HCT116 (cell line): Measurements from ENCODE around the gene CFL1. TPM values are rescaled to one million over a fixed set of nuclear protein-coding genes. Genes with fewer than 3 reads are reported as not detected.

Experiments used
- ATAC-seq: fragments of 200-7000 bp; cut with Tn5 transposase; 2 replicates; pipeline ENCODE4 v1.9.1; 2020; ENCODE audit warnings: mild to moderate bottlenecking, moderate library complexity
- BruUV-seq: library from RNA; stranded (reverse); fragments of 400-500 nt; replicated peaks from 2 replicates; lab custom pipeline; 2021; lab: Mats Ljungman, UMichigan
- CTCF ChIA-PET: fragments of 300-600 bp; sonication (Branson Sonifier 250); formaldehyde crosslinking; loops from one replicate; lab custom pipeline; 2021; ENCODE audit warnings: antibody characterized with exemption; lab: Charles Lee
- POLR2A ChIA-PET: fragments of 300-600, 350-600 bp; sonication (Branson Sonifier 250); formaldehyde crosslinking; loops from one replicate; lab custom pipeline; 2021; ENCODE audit warnings: antibody characterized with exemption; lab: Charles Lee
- RAD21 ChIA-PET, 2 experiments: fragments of 300-600 bp; sonication (Branson Sonifier 250); formaldehyde crosslinking; loops; one replicate each; lab custom pipeline; 2023; ENCODE audit warnings: low total read pairs in 2 of 2; ENCODE audit not compliant: uncharacterized antibody in 2 of 2, unreplicated experiment in 2 of 2, low non-redundant PET in 1 of 2; lab: Charles Lee
- DNase-seq: peaks from one replicate; pipeline ENCODE4 v3.0.0-alpha.2; 2010; ENCODE audit warnings: low read depth, low spot score
- H2AFZ ChIP-seq: fragments of 200-600 bp; shearing (Covaris generic), sonication (generic); 2 replicates; pipeline ENCODE4 v1.6.1; 2017; ENCODE audit warnings: low read depth, mixed run types, mixed read lengths, antibody characterized with exemption, low read length; ENCODE audit not compliant: poor library complexity, severe bottlenecking
- H3K27ac ChIP-seq: 2 replicates; pipeline ENCODE4 v1.5.1; 2012; ENCODE audit warnings: low read depth, low read length
- H3K27me3 ChIP-seq: fragments of 200-600 bp; sonication (generic); 2 replicates; pipeline ENCODE4 v1.6.1; 2016; ENCODE audit warnings: mixed run types, low read length, mixed read lengths; ENCODE audit not compliant: insufficient read depth
- H3K36me3 ChIP-seq, 2 experiments: fragments of 200-500 bp in 1 of 2; fragments of 200-600 bp in 1 of 2; sonication (Bioruptor generic) in 1 of 2; sonication (generic) in 1 of 2; 2 replicates each; pipeline versions ENCODE4 v1.5.1 to v1.6.1; 2014 to 2016; ENCODE audit warnings: low read length in 2 of 2, inconsistent platforms in 1 of 2, mixed read lengths in 1 of 2, mixed run types in 1 of 2; ENCODE audit not compliant: insufficient read depth in 2 of 2, control insufficient read depth in 1 of 2
- H3K4me1 ChIP-seq, 2 experiments: fragments of 200-600 bp in 1 of 2; sonication (generic) in 1 of 2; 2 replicates each; pipeline versions ENCODE4 v1.5.1 to v1.6.1; 2012 to 2017; ENCODE audit warnings: low read length in 2 of 2, inconsistent platforms in 1 of 2, mild to moderate bottlenecking in 1 of 2, mixed read lengths in 1 of 2, mixed run types in 1 of 2, moderate library complexity in 1 of 2; ENCODE audit not compliant: insufficient read depth in 2 of 2, control insufficient read depth in 1 of 2
- H3K4me2 ChIP-seq: fragments of 200-600 bp; sonication (generic); 2 replicates; pipeline ENCODE4 v1.6.1; 2017; ENCODE audit warnings: mixed run types, low read length, mixed read lengths
- H3K4me3 ChIP-seq, 2 experiments: fragments of 200-600 bp in 1 of 2; sonication (generic) in 1 of 2; replicated peaks in 1 of 2; 2 replicates each; pipeline ENCODE4 v1.5.1; 2011 to 2016; ENCODE audit warnings: low read length in 2 of 2, control low read depth in 1 of 2, low read depth in 1 of 2, mild to moderate bottlenecking in 1 of 2, mixed read lengths in 1 of 2, mixed run types in 1 of 2
- H3K79me2 ChIP-seq: fragments of 200-600 bp; sonication (generic); 2 replicates; pipeline ENCODE4 v1.6.1; 2017; ENCODE audit warnings: mild to moderate bottlenecking, mixed run types, low read length, moderate library complexity, mixed read lengths; ENCODE audit not compliant: insufficient read depth
- H3K9ac ChIP-seq: fragments of 200-600 bp; sonication (generic); 2 replicates; pipeline ENCODE4 v1.6.1; 2016; ENCODE audit warnings: low read length, mixed read lengths
- H3K9me2 ChIP-seq: fragments of 200-600 bp; sonication (generic), shearing (Covaris generic); 2 replicates; pipeline ENCODE4 v1.6.1; 2017; ENCODE audit warnings: mixed run types, mild to moderate bottlenecking, moderate library complexity; ENCODE audit not compliant: insufficient read depth
- H3K9me3 ChIP-seq, 2 experiments: fragments of 200-500 bp in 1 of 2; fragments of 200-600 bp in 1 of 2; sonication (Bioruptor generic) in 1 of 2; sonication (generic) in 1 of 2; 2 replicates each; pipeline ENCODE4 v1.6.1; 2014 to 2017; ENCODE audit warnings: low read length in 2 of 2, mixed read lengths in 2 of 2, inconsistent platforms in 1 of 2, low read depth in 1 of 2, mild to moderate bottlenecking in 1 of 2, mixed run types in 1 of 2, moderate library complexity in 1 of 2; ENCODE audit not compliant: control insufficient read depth in 1 of 2, insufficient read depth in 1 of 2
- H4K20me1 ChIP-seq: fragments of 200-600 bp; sonication (generic), shearing (Covaris generic); 2 replicates; pipeline ENCODE4 v1.6.1; 2017; ENCODE audit warnings: mixed run types, mild to moderate bottlenecking, moderate library complexity; ENCODE audit not compliant: insufficient read depth
- ATF3 ChIP-seq: IDR thresholded peaks from 2 replicates; pipeline ENCODE4 v1.6.1; 2012
- ELF1 ChIP-seq: IDR thresholded peaks from 2 replicates; pipeline ENCODE4 v1.6.1; 2012; ENCODE audit warnings: low read depth, borderline replicate concordance
- EZH2 ChIP-seq: fragments of 200-600 bp; sonication (generic); IDR thresholded peaks from 2 replicates; pipeline ENCODE4 v1.6.1; 2017; ENCODE audit warnings: antibody characterized with exemption, mixed run types
- FOSL1 ChIP-seq: IDR thresholded peaks from 2 replicates; pipeline ENCODE4 v1.6.1; 2012; ENCODE audit warnings: low read depth
- JUND ChIP-seq: IDR thresholded peaks from 2 replicates; pipeline ENCODE4 v1.6.1; 2012
- POLR2A ChIP-seq: IDR thresholded peaks from 2 replicates; pipeline ENCODE4 v1.7.0; 2011; ENCODE audit warnings: borderline replicate concordance; ENCODE audit not compliant: insufficient read depth, insufficient read length; ENCODE audit errors: extremely low read depth
- RAD21 ChIP-seq: IDR thresholded peaks from 2 replicates; pipeline ENCODE4 v1.6.1; 2012; ENCODE audit warnings: low read depth, mild to moderate bottlenecking
- REST ChIP-seq: IDR thresholded peaks from 2 replicates; pipeline ENCODE4 v1.6.1; 2012; ENCODE audit warnings: low read depth
- SRF ChIP-seq: IDR thresholded peaks from 2 replicates; pipeline ENCODE4 v1.6.1; 2012; ENCODE audit warnings: low read depth
- ZBTB33 ChIP-seq: IDR thresholded peaks from 2 replicates; pipeline ENCODE4 v1.6.1; 2011; ENCODE audit warnings: mild to moderate bottlenecking, low read length, moderate library complexity; ENCODE audit not compliant: insufficient replicate concordance; ENCODE audit errors: extremely low read depth
- ZFX ChIP-seq: fragments of 450-650 bp; IDR thresholded peaks from 2 replicates; pipeline ENCODE4 v1.6.1; 2017
- intact Hi-C: fragments of 100-400 bp; cut with micrococcal nuclease; formaldehyde crosslinking; loops from 2 replicates; pipeline ENCODE4 v1.10.0; 2022
- total RNA-seq: library from RNA; stranded (reverse); gene quantifications from one replicate; pipeline ENCODE4 v1.2.1, GENCODE V29; 2021; ENCODE audit not compliant: unreplicated experiment
- TF ChIP-seq, protein P1 (sequence below): IDR thresholded peaks from 2 replicates; pipeline ENCODE4 v1.6.1; 2012

CFL1 gene
- total RNA-seq, 1 experiment from 2014 or later: 1,270 TPM

DNA sequence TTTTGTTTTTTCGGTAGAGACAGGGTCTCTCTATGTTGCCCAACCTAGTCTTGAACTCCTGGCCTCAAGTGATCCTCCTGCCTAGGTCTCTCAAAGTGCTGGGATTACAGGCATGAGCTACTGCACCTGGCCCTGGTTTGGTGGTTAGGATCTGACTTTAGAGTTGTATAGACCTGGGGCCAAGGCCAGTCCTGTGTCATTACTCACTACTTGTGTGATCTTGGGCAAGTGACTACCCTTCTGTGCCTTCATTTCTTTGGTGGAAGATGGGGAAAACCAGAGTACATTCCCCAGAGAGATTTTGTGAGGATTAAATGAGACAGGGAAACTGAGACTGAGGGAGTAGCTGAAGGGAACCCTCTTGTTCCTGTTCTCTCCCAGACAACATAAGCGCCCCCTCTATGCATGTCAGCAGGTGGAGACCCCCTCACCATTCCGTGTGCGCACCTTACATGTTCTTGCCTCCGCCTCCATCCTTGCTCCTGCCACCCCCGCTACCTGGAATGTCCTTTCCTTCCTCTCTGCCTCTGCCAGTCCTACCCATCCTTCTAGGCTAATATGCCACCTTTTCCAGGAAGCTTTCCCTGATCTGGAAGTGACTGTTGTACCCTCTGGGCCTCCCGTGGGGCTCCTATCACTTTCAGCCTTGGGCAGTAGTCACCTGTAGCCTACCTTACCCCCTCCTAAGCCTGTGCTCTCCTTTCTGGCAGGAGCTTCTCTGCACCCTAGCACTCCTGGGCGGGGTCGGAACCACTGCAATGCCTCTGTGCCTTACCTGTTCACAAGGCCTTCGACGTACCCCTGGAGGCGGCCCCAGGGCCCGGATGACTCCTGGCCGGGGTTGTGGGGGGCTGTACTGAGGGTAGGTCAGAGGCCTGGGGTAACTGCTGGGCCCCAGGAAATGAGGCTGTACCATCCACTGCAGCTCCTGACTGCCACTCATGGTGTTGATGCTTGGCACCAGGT is 38.3 kb upstream of the CFL1 start (continued):
- TF ChIP-seq JUND: no peak
- no peak for TF ChIP-seq POLR2A
- no peak for TF ChIP-seq REST
- no peak for TF ChIP-seq ZFX
- no peak for TF ChIP-seq SRF
- TF ChIP-seq EZH2: no peak
- no peak for TF ChIP-seq ELF1

DNA sequence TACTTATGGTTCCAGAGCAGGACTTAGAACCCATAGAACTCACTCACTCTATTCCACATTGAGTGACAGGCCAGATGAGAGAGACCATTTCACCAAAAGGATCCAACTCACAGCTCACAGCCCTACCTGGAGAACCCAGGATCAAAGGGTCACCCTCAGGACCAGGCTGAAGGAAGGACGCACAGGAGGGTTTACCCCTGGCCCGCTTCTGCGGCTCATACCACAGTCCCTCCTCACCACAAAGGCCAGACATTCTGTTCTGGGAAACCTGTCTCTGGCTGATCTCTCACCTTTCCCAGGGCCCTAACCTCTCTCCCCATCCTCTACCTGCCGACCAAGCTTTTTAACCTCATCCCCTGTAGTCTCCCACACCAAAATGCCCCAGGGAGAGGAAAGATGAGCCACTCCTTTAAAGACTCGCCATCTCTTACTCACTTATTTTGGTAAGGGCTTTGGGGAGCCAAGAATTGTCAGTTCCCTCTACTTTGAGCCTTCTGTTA is 37.6 kb upstream of the CFL1 start:
- CTCF ChIA-PET: interaction anchor here (1.2 kb wide), 1 partner anchor 20 kb away, joined by 3 read pairs; no protein-coding TSS in a partner anchor
- Histone ChIP-seq H3K27ac (peak overlapping the region; percentile 99), H4K20me1 (peaks cover 31% of the 10 kb centered on the region; the same call in 1 of the 2 replicates), H3K27me3 (no peaks in the 10 kb centered on the region), H3K4me2 (peak overlapping the region; percentile 71), H3K4me1 (peaks cover 14 to 79% of the 10 kb centered on the region in 2 experiments), H3K79me2 (peaks cover 88% of the 10 kb centered on the region), H3K9ac (peak overlapping the region; percentile 99), H3K36me3 (peaks cover 10 to 52% of the 10 kb centered on the region in 2 experiments; a peak in 3 of 4 replicates), H3K4me3 (no peak overlapping the region), H3K9me3 (no peaks in the 10 kb centered on the region), H3K9me2 (no peaks in the 10 kb centered on the region), H2AFZ (no peak overlapping the region)
- BruUV-seq: no TSS peak
- POLR2A ChIA-PET: interaction anchor here (0.7 to 8.0 kb wide), 5 partner anchors 11 to 105 kb away, joined by 3 to 80 read pairs (median 6); no protein-coding TSS in a partner anchor
- intact Hi-C loops: no loop called here
- DNase-seq (no peak), ATAC-seq (no peak)
- RAD21 ChIA-PET: no interaction called here
- TF ChIP-seq POLR2A: no peak
- no peak for TF ChIP-seq ATF3
- TF ChIP-seq FOSL1: no peak
- TF ChIP-seq RAD21: no peak
- TF ChIP-seq SRF: no peak
- TF ChIP-seq EZH2: no peak
- TF ChIP-seq, protein P1, sequence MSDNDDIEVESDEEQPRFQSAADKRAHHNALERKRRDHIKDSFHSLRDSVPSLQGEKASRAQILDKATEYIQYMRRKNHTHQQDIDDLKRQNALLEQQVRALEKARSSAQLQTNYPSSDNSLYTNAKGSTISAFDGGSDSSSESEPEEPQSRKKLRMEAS: no peak
- no peak for TF ChIP-seq JUND
- no peak for TF ChIP-seq REST
- no peak for TF ChIP-seq ZBTB33
